ENCODE results near the gene HEG1. TPM values are rescaled to one million over a fixed set of nuclear protein-coding genes. Genes with fewer than 3 reads are reported as not detected.
A peak's percentile ranks its signal among the peaks of the same experiment; 100 is the strongest.

The HEG1 gene
- total and polyA plus RNA-seq, 2 of the 13 experiments (the other 11 are each of a cell fraction or from before 2014, with no cell fraction given): 10.7 to 18.2 TPM

GRCh38 chr3:125052624-125053303 lies 3.0 kb downstream of the HEG1 start (continued):
- TF ChIP-seq KIAA2018 (CRISPR knock-in tag; IDR thresholded peaks at IDR 0.05; ENCODE audit: borderline replicate concordance): no peak
- TF ChIP-seq, protein P1, sequence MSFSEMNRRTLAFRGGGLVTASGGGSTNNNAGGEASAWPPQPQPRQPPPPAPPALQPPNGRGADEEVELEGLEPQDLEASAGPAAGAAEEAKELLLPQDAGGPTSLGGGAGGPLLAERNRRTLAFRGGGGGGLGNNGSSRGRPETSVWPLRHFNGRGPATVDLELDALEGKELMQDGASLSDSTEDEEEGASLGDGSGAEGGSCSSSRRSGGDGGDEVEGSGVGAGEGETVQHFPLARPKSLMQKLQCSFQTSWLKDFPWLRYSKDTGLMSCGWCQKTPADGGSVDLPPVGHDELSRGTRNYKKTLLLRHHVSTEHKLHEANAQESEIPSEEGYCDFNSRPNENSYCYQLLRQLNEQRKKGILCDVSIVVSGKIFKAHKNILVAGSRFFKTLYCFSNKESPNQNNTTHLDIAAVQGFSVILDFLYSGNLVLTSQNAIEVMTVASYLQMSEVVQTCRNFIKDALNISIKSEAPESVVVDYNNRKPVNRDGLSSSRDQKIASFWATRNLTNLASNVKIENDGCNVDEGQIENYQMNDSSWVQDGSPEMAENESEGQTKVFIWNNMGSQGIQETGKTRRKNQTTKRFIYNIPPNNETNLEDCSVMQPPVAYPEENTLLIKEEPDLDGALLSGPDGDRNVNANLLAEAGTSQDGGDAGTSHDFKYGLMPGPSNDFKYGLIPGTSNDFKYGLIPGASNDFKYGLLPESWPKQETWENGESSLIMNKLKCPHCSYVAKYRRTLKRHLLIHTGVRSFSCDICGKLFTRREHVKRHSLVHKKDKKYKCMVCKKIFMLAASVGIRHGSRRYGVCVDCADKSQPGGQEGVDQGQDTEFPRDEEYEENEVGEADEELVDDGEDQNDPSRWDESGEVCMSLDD (CRISPR knock-in tag; IDR thresholded peaks at IDR 0.05; ENCODE audit: borderline replicate concordance): no peak
- TF ChIP-seq ZNF546 (CRISPR knock-in tag; conservative IDR thresholded peaks at IDR 0.05): no peak
- TF ChIP-seq MAFK (conservative IDR thresholded peaks at IDR 0.05 in 1 of 2, IDR thresholded peaks at IDR 0.05 in 1 of 2; ENCODE audit: low read length in 2 of 2): peak in 1 of 2 experiments; percentile 20; a peak in 1 of 4 replicates
- no peak for TF ChIP-seq STAT6 (CRISPR knock-in tag; IDR thresholded peaks at IDR 0.05; ENCODE audit: borderline replicate concordance)
- TF ChIP-seq ZNF629 (CRISPR knock-in tag; conservative IDR thresholded peaks at IDR 0.05): no peak
- TF ChIP-seq TFDP1 (CRISPR knock-in tag; IDR thresholded peaks at IDR 0.05; ENCODE audit: borderline replicate concordance): no peak
- no peak for TF ChIP-seq KAT8 (CRISPR knock-in tag; IDR thresholded peaks at IDR 0.05)
- no peak for TF ChIP-seq ZNF746 (CRISPR knock-in tag; IDR thresholded peaks at IDR 0.05)
- no peak for TF ChIP-seq PITX1 (CRISPR knock-in tag; IDR thresholded peaks at IDR 0.05)
- TF ChIP-seq HNF4G (IDR thresholded peaks at IDR 0.05; ENCODE audit: borderline replicate concordance, low read depth, low read length): no peak
- no peak for TF ChIP-seq HNF4G (CRISPR knock-in tag; IDR thresholded peaks at IDR 0.05; ENCODE audit: borderline replicate concordance, low read depth)

All from HepG2 (cell line).